ENCODE results near the gene BIK.

- TF ChIP-seq CTCF (IDR thresholded peaks at IDR 0.05) = no peak
- no peak for TF ChIP-seq CBFB (CRISPR knock-in tag; IDR thresholded peaks at IDR 0.05; ENCODE audit: low read depth)
- no peak for TF ChIP-seq FOXJ3 (CRISPR knock-in tag; IDR thresholded peaks at IDR 0.05; ENCODE audit: borderline replicate concordance)
- no peak for TF ChIP-seq SMAD3 (CRISPR knock-in tag; IDR thresholded peaks at IDR 0.05; ENCODE audit: borderline replicate concordance)
- no peak for TF ChIP-seq JUN (CRISPR knock-in tag; IDR thresholded peaks at IDR 0.05)
- TF ChIP-seq PREB (CRISPR knock-in tag; IDR thresholded peaks at IDR 0.05; ENCODE audit: borderline replicate concordance) = no peak
- TF ChIP-seq ZSCAN18 (CRISPR knock-in tag; IDR thresholded peaks at IDR 0.05) = no peak
Observed at GRCh38 chr22:43131773-43132501, 21.4 kb downstream of the BIK start.

Measured in WTC11 (cell line).